Mesodermal cell (in vitro differentiated cells): ENCODE measurements around the gene SESN2.
A peak's percentile ranks its signal among the peaks of the same experiment; 100 is the strongest.

ENCODE experiments used
- H3K27ac ChIP-seq: 2 replicates; pipeline ENCODE4 v1.7.0; 2013; ENCODE audit warnings: mild to moderate bottlenecking, low read depth, low read length, moderate library complexity; ENCODE audit not compliant: severe bottlenecking
- H3K36me3 ChIP-seq: 2 replicates; pipeline ENCODE4 v1.7.1; 2013; ENCODE audit warnings: mild to moderate bottlenecking, low read length, moderate library complexity; ENCODE audit not compliant: control insufficient read depth, insufficient read depth
- H3K4me1 ChIP-seq: one replicate; pipeline ENCODE4 v1.7.1; 2013; ENCODE audit warnings: mild to moderate bottlenecking, low read length; ENCODE audit not compliant: insufficient read depth, control insufficient read depth, poor library complexity, severe bottlenecking
- H3K4me3 ChIP-seq: 2 replicates; pipeline ENCODE4 v1.7.0; 2013; ENCODE audit warnings: low read length, control low read depth, mild to moderate bottlenecking; ENCODE audit not compliant: insufficient read depth, poor library complexity, severe bottlenecking; ENCODE audit errors: extremely low read depth
- H3K9me3 ChIP-seq: 2 replicates; pipeline ENCODE4 v1.7.1; 2013; ENCODE audit warnings: mild to moderate bottlenecking, low read length, moderate library complexity; ENCODE audit not compliant: control insufficient read depth
- WGBS, 2 experiments: methylation state at CpG; one replicate each; pipeline ENCODE4 v1.1.5; 2013; ENCODE audit warnings: missing lambda C conversion rate in 2 of 2; ENCODE audit not compliant: insufficient coverage in 2 of 2; 5-methylcytosine and 5-hydroxymethylcytosine counted together

The SESN2 gene

GRCh38 chr1:28288487-28288886, 29.2 kb downstream of the SESN2 start:
- H3K4me1 ChIP-seq = no peaks in the 10 kb centered on the region

GRCh38 chr1:28290851-28291250, 31.5 kb downstream of the SESN2 start:
- Histone ChIP-seq H3K27ac (no peak overlapping the region), H3K9me3 (no peaks in the 10 kb centered on the region), H3K36me3 (no peaks in the 10 kb centered on the region), H3K4me1 (no peaks in the 10 kb centered on the region), H3K4me3 (no peak overlapping the region)
- WGBS, 2 experiments = 74 to 88% methylated on average over 2 of the region's 2 CpGs

More at GRCh38 chr1:28288487-28288886, 29.2 kb downstream of the SESN2 start:
- WGBS, 2 experiments = 86 to 94% methylated on average over 5 to 7 of the region's 8 CpGs
- H3K4me3 ChIP-seq = no peak overlapping the region
- H3K9me3 ChIP-seq = no peaks in the 10 kb centered on the region
- H3K27ac ChIP-seq = no peak overlapping the region
- H3K36me3 ChIP-seq = peaks cover under 1% of the 10 kb centered on the region

GRCh38 chr1:28291711-28292110, 32.4 kb downstream of the SESN2 start:
- Histone ChIP-seq H3K27ac (no peak overlapping the region), H3K4me3 (no peak overlapping the region), H3K4me1 (peaks cover 2% of the 10 kb centered on the region), H3K36me3 (no peaks in the 10 kb centered on the region), H3K9me3 (no peaks in the 10 kb centered on the region)
- 93 to 100% methylated on average over 4 to 5 of the region's 6 CpGs for WGBS, 2 experiments

- H3K27ac ChIP-seq = no peak overlapping the region
- H3K36me3 ChIP-seq = no peaks in the 10 kb centered on the region
- 85 to 100% methylated on average over 1 to 2 of the region's 2 CpGs for WGBS, 2 experiments
- H3K9me3 ChIP-seq = no peaks in the 10 kb centered on the region
- H3K4me3 ChIP-seq = no peak overlapping the region
- peaks cover 3% of the 10 kb centered on the region for H3K4me1 ChIP-seq
Observed at GRCh38 chr1:28295936-28296335, 36.6 kb downstream of the SESN2 start.

- no peaks in the 10 kb centered on the region for H3K36me3 ChIP-seq
- H3K4me3 ChIP-seq = peak overlapping the region; percentile 11
- peaks cover 3% of the 10 kb centered on the region for H3K4me1 ChIP-seq
- WGBS, 2 experiments = 26 to 33% methylated on average over 6 to 9 of the region's 14 CpGs
- no peaks in the 10 kb centered on the region for H3K9me3 ChIP-seq
- peak overlapping the region; percentile 16 for H3K27ac ChIP-seq
Observed at GRCh38 chr1:28296401-28297261, 37.3 kb downstream of the SESN2 start.

GRCh38 chr1:28297826-28298225, 38.5 kb downstream of the SESN2 start:
- WGBS, 2 experiments = 78 to 100% methylated on average over 1 of the region's 2 CpGs
- Histone ChIP-seq H3K4me3 (no peak overlapping the region), H3K36me3 (no peaks in the 10 kb centered on the region), H3K9me3 (no peaks in the 10 kb centered on the region), H3K27ac (no peak overlapping the region), H3K4me1 (peaks cover 3% of the 10 kb centered on the region)

GRCh38 chr1:28298438-28298837, 39.1 kb downstream of the SESN2 start:
- 95 to 100% methylated on average over 2 of the region's 2 CpGs for WGBS, 2 experiments
- no peaks in the 10 kb centered on the region for H3K9me3 ChIP-seq
- no peak overlapping the region for H3K27ac ChIP-seq
- H3K36me3 ChIP-seq = no peaks in the 10 kb centered on the region
- H3K4me1 ChIP-seq = peaks cover 3% of the 10 kb centered on the region
- H3K4me3 ChIP-seq = no peak overlapping the region

GRCh38 chr1:28301368-28302174, 42.3 kb downstream of the SESN2 start:
- Histone ChIP-seq H3K36me3 (no peaks in the 10 kb centered on the region), H3K27ac (no peak overlapping the region), H3K4me3 (no peak overlapping the region), H3K9me3 (no peaks in the 10 kb centered on the region), H3K4me1 (peaks cover 2% of the 10 kb centered on the region)
- WGBS, 2 experiments = 83 to 95% methylated on average over 1 to 3 of the region's 7 CpGs

GRCh38 chr1:28302247-28302646, 42.9 kb downstream of the SESN2 start:
- Histone ChIP-seq H3K9me3 (no peaks in the 10 kb centered on the region), H3K4me3 (no peak overlapping the region), H3K4me1 (no peaks in the 10 kb centered on the region), H3K27ac (no peak overlapping the region), H3K36me3 (no peaks in the 10 kb centered on the region)
- 77 to 80% methylated on average over 3 to 4 of the region's 5 CpGs for WGBS, 2 experiments

GRCh38 chr1:28306301-28306949, 47.1 kb downstream of the SESN2 start:
- WGBS, 2 experiments = 76 to 79% methylated on average over 2 of the region's 2 CpGs
- Histone ChIP-seq H3K9me3 (no peaks in the 10 kb centered on the region), H3K27ac (no peak overlapping the region), H3K36me3 (no peaks in the 10 kb centered on the region), H3K4me3 (no peak overlapping the region), H3K4me1 (no peaks in the 10 kb centered on the region)
